HCT116 (cell line): ENCODE data around the gene UAP1L1. TPM values are rescaled to one million over a fixed set of nuclear protein-coding genes. Genes with fewer than 3 reads are reported as not detected.
A peak's percentile ranks its signal among the peaks of the same experiment; 100 is the strongest.

Experiments used
- ATAC-seq: fragments of 200-7000 bp; cut with Tn5 transposase; 2 replicates; pipeline ENCODE4 v1.9.1; 2020; ENCODE audit warnings: mild to moderate bottlenecking, moderate library complexity
- BruUV-seq: library from RNA; stranded (reverse); fragments of 400-500 nt; replicated peaks from 2 replicates; lab custom pipeline; 2021; lab: Mats Ljungman, UMichigan
- CTCF ChIA-PET: fragments of 300-600 bp; sonication (Branson Sonifier 250); formaldehyde crosslinking; loops from one replicate; lab custom pipeline; 2021; ENCODE audit warnings: antibody characterized with exemption; lab: Charles Lee
- POLR2A ChIA-PET: fragments of 300-600, 350-600 bp; sonication (Branson Sonifier 250); formaldehyde crosslinking; loops from one replicate; lab custom pipeline; 2021; ENCODE audit warnings: antibody characterized with exemption; lab: Charles Lee
- RAD21 ChIA-PET, 2 experiments: fragments of 300-600 bp; sonication (Branson Sonifier 250); formaldehyde crosslinking; loops; one replicate each; lab custom pipeline; 2023; ENCODE audit warnings: low total read pairs in 2 of 2; ENCODE audit not compliant: uncharacterized antibody in 2 of 2, unreplicated experiment in 2 of 2, low non-redundant PET in 1 of 2; lab: Charles Lee
- DNase-seq: peaks from one replicate; pipeline ENCODE4 v3.0.0-alpha.2; 2010; ENCODE audit warnings: low read depth, low spot score
- H2AFZ ChIP-seq: fragments of 200-600 bp; shearing (Covaris generic), sonication (generic); 2 replicates; pipeline ENCODE4 v1.6.1; 2017; ENCODE audit warnings: low read depth, mixed run types, mixed read lengths, antibody characterized with exemption, low read length; ENCODE audit not compliant: poor library complexity, severe bottlenecking
- H3K27ac ChIP-seq: 2 replicates; pipeline ENCODE4 v1.5.1; 2012; ENCODE audit warnings: low read depth, low read length
- H3K27me3 ChIP-seq: fragments of 200-600 bp; sonication (generic); 2 replicates; pipeline ENCODE4 v1.6.1; 2016; ENCODE audit warnings: mixed run types, low read length, mixed read lengths; ENCODE audit not compliant: insufficient read depth
- H3K36me3 ChIP-seq, 2 experiments: fragments of 200-500 bp in 1 of 2; fragments of 200-600 bp in 1 of 2; sonication (Bioruptor generic) in 1 of 2; sonication (generic) in 1 of 2; 2 replicates each; pipeline versions ENCODE4 v1.5.1 to v1.6.1; 2014 to 2016; ENCODE audit warnings: low read length in 2 of 2, inconsistent platforms in 1 of 2, mixed read lengths in 1 of 2, mixed run types in 1 of 2; ENCODE audit not compliant: insufficient read depth in 2 of 2, control insufficient read depth in 1 of 2
- H3K4me1 ChIP-seq, 2 experiments: fragments of 200-600 bp in 1 of 2; sonication (generic) in 1 of 2; 2 replicates each; pipeline versions ENCODE4 v1.5.1 to v1.6.1; 2012 to 2017; ENCODE audit warnings: low read length in 2 of 2, inconsistent platforms in 1 of 2, mild to moderate bottlenecking in 1 of 2, mixed read lengths in 1 of 2, mixed run types in 1 of 2, moderate library complexity in 1 of 2; ENCODE audit not compliant: insufficient read depth in 2 of 2, control insufficient read depth in 1 of 2
- H3K4me2 ChIP-seq: fragments of 200-600 bp; sonication (generic); 2 replicates; pipeline ENCODE4 v1.6.1; 2017; ENCODE audit warnings: mixed run types, low read length, mixed read lengths
- H3K4me3 ChIP-seq, 2 experiments: fragments of 200-600 bp in 1 of 2; sonication (generic) in 1 of 2; replicated peaks in 1 of 2; 2 replicates each; pipeline ENCODE4 v1.5.1; 2011 to 2016; ENCODE audit warnings: low read length in 2 of 2, control low read depth in 1 of 2, low read depth in 1 of 2, mild to moderate bottlenecking in 1 of 2, mixed read lengths in 1 of 2, mixed run types in 1 of 2
- H3K79me2 ChIP-seq: fragments of 200-600 bp; sonication (generic); 2 replicates; pipeline ENCODE4 v1.6.1; 2017; ENCODE audit warnings: mild to moderate bottlenecking, mixed run types, low read length, moderate library complexity, mixed read lengths; ENCODE audit not compliant: insufficient read depth
- H3K9ac ChIP-seq: fragments of 200-600 bp; sonication (generic); 2 replicates; pipeline ENCODE4 v1.6.1; 2016; ENCODE audit warnings: low read length, mixed read lengths
- H3K9me2 ChIP-seq: fragments of 200-600 bp; sonication (generic), shearing (Covaris generic); 2 replicates; pipeline ENCODE4 v1.6.1; 2017; ENCODE audit warnings: mixed run types, mild to moderate bottlenecking, moderate library complexity; ENCODE audit not compliant: insufficient read depth
- H3K9me3 ChIP-seq, 2 experiments: fragments of 200-500 bp in 1 of 2; fragments of 200-600 bp in 1 of 2; sonication (Bioruptor generic) in 1 of 2; sonication (generic) in 1 of 2; 2 replicates each; pipeline ENCODE4 v1.6.1; 2014 to 2017; ENCODE audit warnings: low read length in 2 of 2, mixed read lengths in 2 of 2, inconsistent platforms in 1 of 2, low read depth in 1 of 2, mild to moderate bottlenecking in 1 of 2, mixed run types in 1 of 2, moderate library complexity in 1 of 2; ENCODE audit not compliant: control insufficient read depth in 1 of 2, insufficient read depth in 1 of 2
- H4K20me1 ChIP-seq: fragments of 200-600 bp; sonication (generic), shearing (Covaris generic); 2 replicates; pipeline ENCODE4 v1.6.1; 2017; ENCODE audit warnings: mixed run types, mild to moderate bottlenecking, moderate library complexity; ENCODE audit not compliant: insufficient read depth
- POLR2AphosphoS5 ChIP-seq: IDR thresholded peaks from 2 replicates; pipeline ENCODE4 v1.6.1; 2011; ENCODE audit warnings: mild to moderate bottlenecking, low read depth, low read length, moderate library complexity
- SP1 ChIP-seq: IDR thresholded peaks from 2 replicates; pipeline ENCODE4 v1.6.1; 2012; ENCODE audit warnings: low read depth
- SRF ChIP-seq: IDR thresholded peaks from 2 replicates; pipeline ENCODE4 v1.6.1; 2012; ENCODE audit warnings: low read depth
- ZBTB33 ChIP-seq: IDR thresholded peaks from 2 replicates; pipeline ENCODE4 v1.6.1; 2011; ENCODE audit warnings: mild to moderate bottlenecking, low read length, moderate library complexity; ENCODE audit not compliant: insufficient replicate concordance; ENCODE audit errors: extremely low read depth
- ZFX ChIP-seq: fragments of 450-650 bp; IDR thresholded peaks from 2 replicates; pipeline ENCODE4 v1.6.1; 2017
- ZNF274 ChIP-seq: fragments of 200-500 bp; sonication (Bioruptor generic); IDR thresholded peaks from 2 replicates; pipeline ENCODE4 v1.6.1; 2014; ENCODE audit warnings: mild to moderate bottlenecking, low read depth, low read length, inconsistent platforms
- intact Hi-C: fragments of 100-400 bp; cut with micrococcal nuclease; formaldehyde crosslinking; loops from 2 replicates; pipeline ENCODE4 v1.10.0; 2022
- total RNA-seq: library from RNA; stranded (reverse); gene quantifications from one replicate; pipeline ENCODE4 v1.2.1, GENCODE V29; 2021; ENCODE audit not compliant: unreplicated experiment

The UAP1L1 gene
- total RNA-seq, 1 experiment from 2014 or later = 11.0 TPM

DNA sequence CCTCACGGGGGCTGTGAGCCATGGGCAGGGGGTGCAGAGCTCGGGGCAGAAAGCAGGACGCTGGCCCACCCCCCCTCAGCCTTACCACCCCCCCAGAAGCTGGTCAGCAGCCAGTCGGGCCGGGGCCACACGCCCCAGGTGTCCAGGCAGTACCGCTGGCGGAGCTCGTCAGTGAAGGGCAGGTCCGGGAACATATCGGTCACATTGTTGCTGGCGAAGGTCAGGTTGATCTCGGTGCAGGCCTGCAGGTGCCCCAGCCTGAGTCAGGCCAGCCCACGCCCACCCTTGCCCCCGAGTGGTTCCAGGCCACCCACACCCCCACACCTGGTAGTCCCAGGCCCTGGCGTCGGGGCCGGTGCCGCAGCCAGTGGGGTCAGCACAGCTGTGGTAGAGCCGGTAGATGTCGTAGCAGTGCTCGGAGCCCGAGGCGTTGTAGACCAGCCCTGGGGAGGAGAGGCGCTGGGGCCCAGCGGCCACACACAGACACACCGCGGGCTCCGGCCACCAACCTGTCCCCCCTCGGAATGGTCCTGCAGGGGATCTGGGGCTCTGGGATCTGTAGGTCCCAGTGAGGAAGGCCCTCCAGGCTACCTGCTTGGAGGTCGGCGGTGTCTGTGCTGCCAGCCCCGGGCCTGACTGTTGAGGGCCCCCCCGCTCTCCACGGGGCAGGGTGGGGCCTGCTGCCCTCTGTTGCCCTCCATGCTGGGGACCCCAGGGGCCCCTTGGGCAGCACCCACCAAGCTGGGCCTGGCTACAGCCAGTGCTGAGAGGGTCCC, 34.7 kb downstream of the UAP1L1 start (continued):
- TF ChIP-seq ZBTB33 (no peak), ZNF274 (no peak), SP1 (no peak)

- Histone ChIP-seq H3K9me3 (no peaks in the 10 kb centered on the region), H3K79me2 (peaks cover 19% of the 10 kb centered on the region), H3K9ac (peak overlapping the region; percentile 47; the same call in 1 of the 2 replicates), H4K20me1 (no peaks in the 10 kb centered on the region), H3K27me3 (no peaks in the 10 kb centered on the region), H3K4me1 (peaks cover 4 to 19% of the 10 kb centered on the region in 2 experiments), H3K27ac (peak overlapping the region; percentile 55; the same call in 1 of the 2 replicates), H3K36me3 (peaks cover 8 to 47% of the 10 kb centered on the region in 2 experiments; a peak in 3 of 4 replicates), H3K4me2 (peak overlapping the region; percentile 73), H2AFZ (no peak overlapping the region), H3K4me3 (peak overlapping the region; percentile 45 to 54; a peak in 2 of 4 replicates), H3K9me2 (no peaks in the 10 kb centered on the region)
- ChIA-PET RAD21 (interaction anchor here in 1 of 2 experiments (0.6 kb wide), 1 partner anchor 148 kb away, joined by 4 read pairs; no protein-coding TSS in a partner anchor), CTCF (interaction anchor here (1.2 kb wide), 1 partner anchor 124 kb away, joined by 4 read pairs; no protein-coding TSS in a partner anchor), POLR2A (no interaction called here)
- intact Hi-C loops = no loop called here
- BruUV-seq = no TSS peak
- ATAC-seq (no peak), DNase-seq (no peak)
- no peak for TF ChIP-seq ZFX
- no peak for TF ChIP-seq SRF
- no peak for TF ChIP-seq ZBTB33
- TF ChIP-seq POLR2AphosphoS5 = no peak
Observed at GRCh38 chr9:137112564-137113384, 35.5 kb downstream of the UAP1L1 start.
